Mesenchymal stem cell (in vitro differentiated cells and primary cell): ENCODE results near the gene CHRND.

ENCODE experiments used
- DNase-seq: peaks from one replicate; pipeline ENCODE4 v3.0.0-alpha.2; 2013
- H2AFZ ChIP-seq: one replicate; pipeline ENCODE4 v1.6.1; 2013; ENCODE audit warnings: low read depth, mild to moderate bottlenecking, control low read depth, inconsistent platforms, low read length, moderate library complexity
- H2AK5ac ChIP-seq: 2 replicates; pipeline ENCODE4 v1.6.1; 2013; ENCODE audit warnings: low read length, moderate library complexity, mild to moderate bottlenecking, inconsistent platforms; ENCODE audit not compliant: severe bottlenecking
- H2BK120ac ChIP-seq: one replicate; pipeline ENCODE4 v1.6.1; 2013; ENCODE audit warnings: low read depth, mild to moderate bottlenecking, inconsistent platforms, low read length, moderate library complexity
- H2BK12ac ChIP-seq, 2 experiments: one replicate each; pipeline ENCODE4 v1.6.1; 2013; ENCODE audit warnings: inconsistent platforms in 2 of 2, low read length in 2 of 2, mild to moderate bottlenecking in 2 of 2, moderate library complexity in 2 of 2, control low read depth in 1 of 2
- H2BK15ac ChIP-seq: one replicate; pipeline ENCODE4 v1.6.1; 2013; ENCODE audit warnings: mild to moderate bottlenecking, low read depth, inconsistent platforms; ENCODE audit not compliant: poor library complexity, severe bottlenecking
- H2BK5ac ChIP-seq: 2 replicates; pipeline ENCODE4 v1.6.1; 2013; ENCODE audit warnings: low read depth, mild to moderate bottlenecking, low read length, control low read depth, inconsistent platforms; ENCODE audit not compliant: poor library complexity, severe bottlenecking
- H3K14ac ChIP-seq, 2 experiments: one replicate each; pipeline ENCODE4 v1.6.1; 2013; ENCODE audit warnings: inconsistent platforms in 2 of 2, low read length in 2 of 2, control low read depth in 1 of 2, mild to moderate bottlenecking in 1 of 2, moderate library complexity in 1 of 2
- H3K18ac ChIP-seq, 2 experiments: one replicate each; pipeline ENCODE4 v1.6.1; 2013; ENCODE audit warnings: inconsistent platforms in 2 of 2, low read length in 2 of 2, control low read depth in 1 of 2, low read depth in 1 of 2, mild to moderate bottlenecking in 1 of 2
- H3K23ac ChIP-seq, 2 experiments: one replicate each; pipeline ENCODE4 v1.6.1; 2013; ENCODE audit warnings: inconsistent platforms in 2 of 2, low read length in 2 of 2, mild to moderate bottlenecking in 2 of 2, moderate library complexity in 2 of 2, control low read depth in 1 of 2
- H3K27ac ChIP-seq: 2 replicates; pipeline ENCODE4 v1.5.1; 2013; ENCODE audit warnings: mild to moderate bottlenecking, moderate library complexity, low read length, control low read depth, inconsistent platforms; ENCODE audit not compliant: poor library complexity, severe bottlenecking
- H3K27me3 ChIP-seq, 2 experiments: 2 replicates each; pipeline versions ENCODE4 v1.6.1 to v1.7.0; 2013; ENCODE audit warnings: low read length in 2 of 2, mild to moderate bottlenecking in 2 of 2, moderate library complexity in 2 of 2, control low read depth in 1 of 2, inconsistent platforms in 1 of 2; ENCODE audit not compliant: control insufficient read depth in 1 of 2, insufficient read depth in 1 of 2
- H3K36me3 ChIP-seq, 2 experiments: 2 replicates each; pipeline versions ENCODE4 v1.6.1 to v1.7.0; 2013; ENCODE audit warnings: low read length in 2 of 2, control low read depth in 1 of 2, inconsistent platforms in 1 of 2, low read depth in 1 of 2, mild to moderate bottlenecking in 1 of 2; ENCODE audit not compliant: insufficient read depth in 2 of 2, control insufficient read depth in 1 of 2
- H3K4ac ChIP-seq, 2 experiments: one replicate each; pipeline ENCODE4 v1.6.1; 2013; ENCODE audit warnings: inconsistent platforms in 2 of 2, low read length in 2 of 2, mild to moderate bottlenecking in 2 of 2, moderate library complexity in 2 of 2, control low read depth in 1 of 2, low read depth in 1 of 2
- H3K4me1 ChIP-seq: 2 replicates; pipeline ENCODE4 v1.6.1; 2013; ENCODE audit warnings: low read depth, low read length, control low read depth; ENCODE audit not compliant: control insufficient read depth, insufficient read depth
- H3K4me2 ChIP-seq: 2 replicates; pipeline ENCODE4 v1.6.1; 2013; ENCODE audit warnings: low read length, mild to moderate bottlenecking, inconsistent platforms; ENCODE audit not compliant: poor library complexity, severe bottlenecking
- H3K4me3 ChIP-seq, 2 experiments: 2 replicates each; pipeline versions ENCODE4 v1.5.1 to v1.7.0; 2013; ENCODE audit warnings: low read length in 2 of 2, mild to moderate bottlenecking in 2 of 2, control low read depth in 1 of 2, low read depth in 1 of 2; ENCODE audit not compliant: insufficient read depth in 1 of 2
- H3K79me1 ChIP-seq: replicated peaks from 2 replicates; pipeline ENCODE4 v1.6.1; 2013; ENCODE audit warnings: mild to moderate bottlenecking, control low read depth, low read length, inconsistent platforms; ENCODE audit not compliant: poor library complexity, severe bottlenecking
- H3K9ac ChIP-seq: 2 replicates; pipeline ENCODE4 v1.7.0; 2013; ENCODE audit warnings: mild to moderate bottlenecking, low read length, moderate library complexity
- H3K9me3 ChIP-seq: 2 replicates; pipeline ENCODE4 v1.7.0; 2013; ENCODE audit warnings: mild to moderate bottlenecking, low read length; ENCODE audit not compliant: control insufficient read depth
- H4K8ac ChIP-seq: one replicate; pipeline ENCODE4 v1.6.1; 2013; ENCODE audit warnings: inconsistent platforms, mild to moderate bottlenecking, low read length, moderate library complexity
- H4K91ac ChIP-seq: one replicate; pipeline ENCODE4 v1.6.1; 2013; ENCODE audit warnings: mild to moderate bottlenecking, low read length, inconsistent platforms
- WGBS: methylation state at CpG from one replicate; pipeline ENCODE4 v1.1.7; 2013; ENCODE audit warnings: mixed read lengths; 5-methylcytosine and 5-hydroxymethylcytosine counted together

CHRND gene

GRCh38 chr2:232577841-232578240 lies 51.9 kb downstream of the CHRND start:
- Histone ChIP-seq H3K14ac (no peak overlapping the region), H3K23ac (no peak overlapping the region), H3K79me1 (peaks cover 7% of the 10 kb centered on the region), H3K27me3 (no peaks in the 10 kb centered on the region), H2BK12ac (no peak overlapping the region), H3K4me1 (peaks cover 3% of the 10 kb centered on the region), H2BK5ac (no peak overlapping the region), H4K91ac (no peak overlapping the region), H3K9ac (no peak overlapping the region), H3K9me3 (no peaks in the 10 kb centered on the region), H2AK5ac (no peak overlapping the region), H3K27ac (no peak overlapping the region), H3K4me3 (no peak overlapping the region), H3K4me2 (no peak overlapping the region), H2BK120ac (no peak overlapping the region), H3K4ac (no peak overlapping the region), H2AFZ (no peak overlapping the region), H3K36me3 (peaks cover 14 to 75% of the 10 kb centered on the region in 2 experiments), H3K18ac (no peak overlapping the region), H4K8ac (no peak overlapping the region), H2BK15ac (no peak overlapping the region)
- DNase-seq, result no peak
- 100% methylated on average over 1 of the region's 2 CpGs for WGBS

- no peak overlapping the region for H3K9ac ChIP-seq
- no peak for DNase-seq
- 100% methylated on average over 1 of the region's 2 CpGs for WGBS
Measured at GRCh38 chr2:232578626-232579025, 52.7 kb downstream of the CHRND start.

DNA sequence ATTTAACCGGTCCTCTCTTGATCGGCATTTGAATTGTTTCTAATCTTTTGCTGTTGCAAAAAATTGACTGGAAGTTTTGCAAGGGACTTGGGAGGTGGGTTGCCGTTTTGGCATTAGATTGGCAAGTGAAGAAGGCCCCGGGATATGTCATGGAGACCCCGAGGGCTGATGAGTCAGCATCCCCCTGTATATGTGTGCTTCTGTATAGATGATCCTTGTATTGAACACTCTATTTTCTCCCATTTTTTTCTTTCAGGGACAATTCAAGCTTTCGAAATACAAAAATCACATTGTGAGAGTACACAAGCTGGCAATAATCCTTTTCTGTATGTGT lies 54.7 kb downstream of the CHRND start:
- Histone ChIP-seq H3K27ac (no peak overlapping the region), H2BK12ac (no peak overlapping the region), H3K4me3 (no peak overlapping the region), H2AFZ (no peak overlapping the region), H2BK5ac (no peak overlapping the region), H2BK15ac (no peak overlapping the region), H3K23ac (no peak overlapping the region), H2BK120ac (no peak overlapping the region), H3K36me3 (peaks cover 10 to 68% of the 10 kb centered on the region in 2 experiments), H3K4ac (no peak overlapping the region), H3K14ac (no peak overlapping the region), H3K4me2 (no peak overlapping the region), H2AK5ac (no peak overlapping the region), H3K27me3 (no peaks in the 10 kb centered on the region), H3K9me3 (no peaks in the 10 kb centered on the region), H4K8ac (no peak overlapping the region), H4K91ac (no peak overlapping the region), H3K9ac (no peak overlapping the region), H3K4me1 (no peaks in the 10 kb centered on the region), H3K18ac (no peak overlapping the region), H3K79me1 (no peaks in the 10 kb centered on the region)
- no peak for DNase-seq
- WGBS, result 94% methylated on average over 3 of the region's 6 CpGs

More at GRCh38 chr2:232578626-232579025, 52.7 kb downstream of the CHRND start:
- H2AK5ac ChIP-seq, result no peak overlapping the region
- H3K4ac ChIP-seq, result no peak overlapping the region
- no peaks in the 10 kb centered on the region for H3K9me3 ChIP-seq
- H3K27ac ChIP-seq, result no peak overlapping the region
- H3K23ac ChIP-seq, result no peak overlapping the region
- H2BK12ac ChIP-seq, result no peak overlapping the region
- no peak overlapping the region for H4K8ac ChIP-seq
- no peak overlapping the region for H3K18ac ChIP-seq
- peaks cover 14 to 75% of the 10 kb centered on the region in 2 experiments for H3K36me3 ChIP-seq
- H2BK5ac ChIP-seq, result no peak overlapping the region
- H2BK120ac ChIP-seq, result no peak overlapping the region
- H3K4me3 ChIP-seq, result no peak overlapping the region
- H3K4me1 ChIP-seq, result peaks cover 3% of the 10 kb centered on the region
- no peak overlapping the region for H2AFZ ChIP-seq
- H3K4me2 ChIP-seq, result no peak overlapping the region
- H3K79me1 ChIP-seq, result peaks cover 7% of the 10 kb centered on the region
- H4K91ac ChIP-seq, result no peak overlapping the region
- H2BK15ac ChIP-seq, result no peak overlapping the region
- no peak overlapping the region for H3K14ac ChIP-seq
- H3K27me3 ChIP-seq, result no peaks in the 10 kb centered on the region

DNA sequence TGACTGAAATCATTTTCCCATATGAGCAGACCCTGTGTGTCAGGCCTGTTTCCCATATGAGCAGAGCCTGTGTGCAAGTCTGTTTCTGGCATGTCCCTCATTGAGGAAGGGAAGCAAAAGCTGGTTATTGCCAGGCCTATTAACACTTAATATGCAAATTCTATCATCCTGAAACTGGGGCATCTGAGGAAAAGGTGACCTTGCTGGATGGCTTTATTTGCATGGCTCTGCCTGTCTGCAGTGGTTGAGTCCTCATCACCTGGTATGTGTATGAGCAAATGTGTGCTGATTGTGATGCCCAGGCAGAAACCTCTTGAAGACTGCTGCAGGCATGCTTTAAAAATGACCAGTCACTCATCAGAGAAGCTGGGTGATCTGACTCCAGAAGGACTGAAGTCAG lies 55.8 kb downstream of the CHRND start:
- H3K36me3 ChIP-seq, result peaks cover 10 to 68% of the 10 kb centered on the region in 2 experiments
- H3K9me3 ChIP-seq, result no peaks in the 10 kb centered on the region
- no peak overlapping the region for H3K27ac ChIP-seq
- no peak overlapping the region for H2BK120ac ChIP-seq
- no peak overlapping the region for H2BK15ac ChIP-seq
- H2BK12ac ChIP-seq, result no peak overlapping the region
- H3K4me2 ChIP-seq, result no peak overlapping the region
- no peak overlapping the region for H2AK5ac ChIP-seq
- H4K91ac ChIP-seq, result no peak overlapping the region
- no peak overlapping the region for H3K18ac ChIP-seq
- H3K79me1 ChIP-seq, result no peaks in the 10 kb centered on the region
- H4K8ac ChIP-seq, result no peak overlapping the region
- H3K9ac ChIP-seq, result no peak overlapping the region
- H3K4me1 ChIP-seq, result no peaks in the 10 kb centered on the region
- no peak for DNase-seq
- no peak overlapping the region for H3K14ac ChIP-seq
- H3K4ac ChIP-seq, result no peak overlapping the region
- H3K23ac ChIP-seq, result no peak overlapping the region
- no peaks in the 10 kb centered on the region for H3K27me3 ChIP-seq
- H3K4me3 ChIP-seq, result no peak overlapping the region
- no peak overlapping the region for H2BK5ac ChIP-seq
- no peak overlapping the region for H2AFZ ChIP-seq
